Heart right ventricle (tissue), 16 donors: ENCODE data around the gene ADCY2. TPM values are rescaled to one million over a fixed set of nuclear protein-coding genes. Genes with fewer than 3 reads are reported as not detected.

Source experiments
- ATAC-seq, 8 donors: fragments of 200-7000 bp; cut with Tn5 transposase; one replicate each; pipeline ENCODE4 v1.9.1; 2020; ENCODE audit warnings: mild to moderate bottlenecking in 8 of 8, moderate library complexity in 8 of 8, moderate number of reproducible peaks in 1 of 8
- DNase-seq, 2 donors: peaks; one replicate each; pipeline ENCODE4 v3.0.0-alpha.2; 2020
- H3K27ac ChIP-seq, 10 donors: fragments of 200-600 bp; sonication (generic) in 2 of 10; one replicate each; pipeline versions ENCODE4 v1.5.0 to v1.8.0; 2020 to 2022; ENCODE audit warnings: mild to moderate bottlenecking in 3 of 10
- H3K27me3 ChIP-seq, 7 donors: fragments of 200-600 bp; one replicate each; pipeline ENCODE4 v1.8.0; 2021 to 2022; ENCODE audit warnings: mild to moderate bottlenecking in 2 of 7
- H3K36me3 ChIP-seq, 9 donors: fragments of 200-600 bp; sonication (generic) in 1 of 9; one replicate each; pipeline versions ENCODE4 v1.5.0 to v1.8.0; 2020 to 2022; ENCODE audit warnings: mild to moderate bottlenecking in 2 of 9
- H3K4me1 ChIP-seq, 9 donors: fragments of 200-600 bp; sonication (generic) in 1 of 9; one replicate each; pipeline versions ENCODE4 v1.5.0 to v1.8.0; 2020 to 2022; ENCODE audit warnings: mild to moderate bottlenecking in 4 of 9
- H3K4me3 ChIP-seq, 10 donors: fragments of 200-600 bp; sonication (generic) in 2 of 10; one replicate each; pipeline versions ENCODE4 v1.5.0 to v1.8.0; 2020 to 2022; ENCODE audit warnings: mild to moderate bottlenecking in 7 of 10, moderate library complexity in 2 of 10
- H3K9me3 ChIP-seq, 11 donors: fragments of 200-600 bp in 10 of 11; sonication (generic) in 2 of 11; one replicate each; pipeline versions ENCODE4 v1.5.0 to v1.8.0; 2013 to 2022; ENCODE audit warnings: mild to moderate bottlenecking in 2 of 11, control low read depth in 1 of 11, moderate library complexity in 1 of 11
- CTCF ChIP-seq, 9 donors: fragments of 200-600 bp; sonication (generic) in 2 of 9; IDR thresholded peaks; one replicate each; pipeline versions ENCODE4 v1.5.0 to v1.8.0; 2021 to 2022; ENCODE audit warnings: antibody characterized with exemption in 9 of 9, mild to moderate bottlenecking in 5 of 9, moderate library complexity in 1 of 9
- WGBS, 2 donors: extraction: QIAGEN DNeasy Blood & Tissue Kit; methylation state at CpG; one replicate each; pipeline ENCODE4 v1.1.7; 2013; ENCODE audit warnings: inconsistent platforms in 1 of 2; 5-methylcytosine and 5-hydroxymethylcytosine counted together
- intact Hi-C, 10 donors: fragments of 100-400 bp; cut with DNase I; formaldehyde crosslinking; loops; one replicate each; pipeline versions ENCODE4 v1.11.1 to v1.14.2; 2022
- polyA plus RNA-seq, 2 donors: library from polyadenylated mRNA; stranded (reverse); fragments of 200-250 nt; gene quantifications; one replicate each; pipeline ENCODE4 v1.2.3, GENCODE V29; 2013
- total RNA-seq, 10 donors: library from RNA; stranded (reverse); fragmentation: NEBNext Ultra II Directional in 3 of 10; extraction: Animal tissue kit (Norgen Biotek cat#: 25700) in 3 of 10; gene quantifications; one replicate each; pipeline versions ENCODE4 v1.2.1 to v1.2.4, GENCODE V29; 2021 to 2023
- donor health status: Arrhythmogenic right ventricular cardiomyopathy.
- donor health status: ischemic (EF 13 %, LVEDD 7.1; RV severe dilation, severe dysfunction).
- donor health status: healthy with polysubstance abuse.
- donor health status: DM: no; HTN: yes; CAD: no.
- donor health status: DM: no; HTN: no; CAD: no.
- donor health status: ischemic (EF 25% LVEDD 6.9; RV normal size, moderate dysfunction).
- donor health status: ischemic (EF 25% LVEDD 5.7; RV mildly dilated, moderate dysfunction).
- donor health status: healthy.
- donor health status: DM: yes; HTN: yes; CAD: no.
- donor health status: Ischemic cardiomyopathy.
- donor health status: ischemic (EF 35%, LVEDD 5.7; RV mildly dilated, moderate dysfunction).
- donor health status: nonischemic (EF 11% LVEDD 7.7; RV severe dilation, severe dysfunction).
- donor health status: DM: yes; HTN: yes; CAD: no.
- donor health status: PGD.
- donor health status: ischemic (EF 29% LVEDD 5.4; RV normal size, mild dysfunction).
- donor health status: nonischemic (EF 23%, LVEDD 6.1; RV moderate dilation, normal function).

The ADCY2 gene
- total and polyA plus RNA-seq, 12 donors, result 0.04 to 0.90 (median 0.17) TPM

GRCh38 chr5:7741415-7742065 lies 345.6 kb downstream of the ADCY2 start:
- DNase-seq (no peak), ATAC-seq (no peak)
- 90 to 92% methylated on average over 5 of the region's 5 CpGs for WGBS, 2 donors
- H3K27me3 ChIP-seq, result peaks cover 0 to 3% (median 0%) of the 10 kb centered on the region in 7 donors
- no peak overlapping the region for H3K27ac ChIP-seq
- no peaks in the 10 kb centered on the region for H3K36me3 ChIP-seq
- intact Hi-C loops, result loop anchor here in 6 of 10 donors (5.0 to 10.0 kb wide), 2 partner anchors 974 to 977 kb away; no protein-coding TSS in a partner anchor
- no peaks in the 10 kb centered on the region for H3K4me1 ChIP-seq
- no peaks in the 10 kb centered on the region for H3K9me3 ChIP-seq
- H3K4me3 ChIP-seq, result no peak overlapping the region
- no peak for TF ChIP-seq CTCF (IDR thresholded peaks at IDR 0.05)

GRCh38 chr5:7742241-7742656 lies 346.3 kb downstream of the ADCY2 start:
- H3K27me3 ChIP-seq, result peaks cover 0 to 3% (median 0%) of the 10 kb centered on the region in 7 donors
- TF ChIP-seq CTCF (IDR thresholded peaks at IDR 0.05), result no peak
- H3K9me3 ChIP-seq, result no peaks in the 10 kb centered on the region
- no peaks in the 10 kb centered on the region for H3K36me3 ChIP-seq
- DNase-seq, result no peak
- no peak overlapping the region for H3K27ac ChIP-seq
- no peaks in the 10 kb centered on the region for H3K4me1 ChIP-seq
- no peak for ATAC-seq
- 84 to 86% methylated on average over 5 of the region's 5 CpGs for WGBS, 2 donors
- H3K4me3 ChIP-seq, result no peak overlapping the region
- intact Hi-C loops, result loop anchor here in 6 of 10 donors (5.0 to 10.0 kb wide), 2 partner anchors 975 to 977 kb away; no protein-coding TSS in a partner anchor

- Histone ChIP-seq H3K27ac (no peak overlapping the region), H3K36me3 (no peaks in the 10 kb centered on the region), H3K4me3 (no peak overlapping the region), H3K27me3 (peaks cover 0 to 3% (median 0%) of the 10 kb centered on the region in 7 donors), H3K9me3 (no peaks in the 10 kb centered on the region), H3K4me1 (no peaks in the 10 kb centered on the region)
- ATAC-seq (peak in 1 of 8 donors; percentile 50), DNase-seq (peak; percentile 21 to 59)
- TF ChIP-seq CTCF (IDR thresholded peaks at IDR 0.05), result peak; percentile 52 to 88 (median 85)
- 20 to 23% methylated on average over 11 of the region's 11 CpGs for WGBS, 2 donors
- intact Hi-C loops, result loop anchor here in 6 of 10 donors (5.0 to 10.0 kb wide), 2 partner anchors 979 to 981 kb away; no protein-coding TSS in a partner anchor
Observed at GRCh38 chr5:7745882-7746610, 350.1 kb downstream of the ADCY2 start.

GRCh38 chr5:7747728-7748127 lies 351.8 kb downstream of the ADCY2 start:
- no peak overlapping the region for H3K4me3 ChIP-seq
- intact Hi-C loops, result loop anchor here in 6 of 10 donors (5.0 to 10.0 kb wide), 2 partner anchors 980 to 983 kb away; no protein-coding TSS in a partner anchor
- H3K9me3 ChIP-seq, result no peaks in the 10 kb centered on the region
- no peak overlapping the region for H3K27ac ChIP-seq
- no peak for ATAC-seq
- 88 to 90% methylated on average over 6 of the region's 6 CpGs for WGBS, 2 donors
- no peaks in the 10 kb centered on the region for H3K4me1 ChIP-seq
- H3K36me3 ChIP-seq, result no peaks in the 10 kb centered on the region
- no peak for TF ChIP-seq CTCF (IDR thresholded peaks at IDR 0.05)
- peaks cover 0 to 7% (median 1%) of the 10 kb centered on the region in 7 donors for H3K27me3 ChIP-seq
- DNase-seq, result no peak
